ENCODE measurements around the gene CCDC88A.

The CCDC88A gene

GRCh38 chr2:55327470-55328230, 92.0 kb downstream of the CCDC88A start:
- Mint-ChIP-seq H3K9me3 (peaks cover 3% of the 10 kb centered on the region), H3K27ac (no peak overlapping the region), H3K4me1 (no peaks in the 10 kb centered on the region), H3K36me3 (ENCODE audit: low read depth) (peaks cover 63% of the 10 kb centered on the region), H3K27me3 (ENCODE audit: low read depth) (no peaks in the 10 kb centered on the region), H3K4me3 (no peak overlapping the region)
- TF ChIP-seq, protein P1, sequence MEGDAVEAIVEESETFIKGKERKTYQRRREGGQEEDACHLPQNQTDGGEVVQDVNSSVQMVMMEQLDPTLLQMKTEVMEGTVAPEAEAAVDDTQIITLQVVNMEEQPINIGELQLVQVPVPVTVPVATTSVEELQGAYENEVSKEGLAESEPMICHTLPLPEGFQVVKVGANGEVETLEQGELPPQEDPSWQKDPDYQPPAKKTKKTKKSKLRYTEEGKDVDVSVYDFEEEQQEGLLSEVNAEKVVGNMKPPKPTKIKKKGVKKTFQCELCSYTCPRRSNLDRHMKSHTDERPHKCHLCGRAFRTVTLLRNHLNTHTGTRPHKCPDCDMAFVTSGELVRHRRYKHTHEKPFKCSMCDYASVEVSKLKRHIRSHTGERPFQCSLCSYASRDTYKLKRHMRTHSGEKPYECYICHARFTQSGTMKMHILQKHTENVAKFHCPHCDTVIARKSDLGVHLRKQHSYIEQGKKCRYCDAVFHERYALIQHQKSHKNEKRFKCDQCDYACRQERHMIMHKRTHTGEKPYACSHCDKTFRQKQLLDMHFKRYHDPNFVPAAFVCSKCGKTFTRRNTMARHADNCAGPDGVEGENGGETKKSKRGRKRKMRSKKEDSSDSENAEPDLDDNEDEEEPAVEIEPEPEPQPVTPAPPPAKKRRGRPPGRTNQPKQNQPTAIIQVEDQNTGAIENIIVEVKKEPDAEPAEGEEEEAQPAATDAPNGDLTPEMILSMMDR (IDR thresholded peaks at IDR 0.05; ENCODE audit: unreplicated experiment in 3 of 3): no peak

DNA sequence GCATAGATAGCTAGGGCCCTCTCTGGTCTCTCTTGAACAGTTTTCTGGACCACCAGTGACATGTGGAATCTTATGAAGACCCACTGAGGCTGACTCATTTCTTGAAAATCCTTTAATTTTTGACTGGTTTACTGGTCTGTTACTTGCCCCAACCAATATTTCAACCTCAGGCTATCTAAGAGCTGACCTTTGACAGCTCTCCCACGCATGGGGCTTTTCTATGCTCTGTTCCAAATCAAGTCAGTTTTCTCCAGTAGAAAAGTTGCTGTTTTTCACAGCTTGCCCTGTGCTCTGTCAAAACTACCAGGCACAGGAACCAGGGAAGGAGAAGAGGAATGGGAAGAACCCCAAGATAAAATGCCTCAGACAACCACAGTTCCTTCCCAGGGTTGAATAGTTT, 104.7 kb downstream of the CCDC88A start:
- Mint-ChIP-seq H3K36me3 (ENCODE audit: low read depth) (peaks cover 61% of the 10 kb centered on the region), H3K9me3 (no peaks in the 10 kb centered on the region), H3K27ac (no peak overlapping the region), H3K4me3 (no peak overlapping the region), H3K27me3 (ENCODE audit: low read depth) (no peaks in the 10 kb centered on the region), H3K4me1 (no peaks in the 10 kb centered on the region)
- TF ChIP-seq, protein P1 (IDR thresholded peaks at IDR 0.05; ENCODE audit: unreplicated experiment in 3 of 3): no peak

DNA sequence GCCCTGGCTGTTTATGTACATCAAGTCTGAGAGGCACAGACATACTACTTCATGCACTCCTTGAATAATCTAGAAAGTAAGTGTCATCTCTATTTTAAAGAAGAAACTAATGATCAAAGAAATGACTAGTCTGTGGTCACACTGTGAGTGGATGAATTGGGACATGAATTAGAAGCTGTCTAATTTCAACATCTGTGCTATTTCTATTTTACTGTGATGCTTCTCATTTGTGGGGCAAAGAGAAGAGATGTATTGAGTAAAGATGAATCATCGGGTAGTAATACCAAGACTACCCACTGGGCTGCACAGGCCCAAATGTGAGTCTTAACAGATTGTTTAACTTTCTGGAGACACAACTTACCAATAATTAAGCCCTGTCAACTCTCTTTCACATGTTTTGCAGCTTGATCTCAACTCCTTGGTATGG, 108.2 kb downstream of the CCDC88A start:
- H3K27ac Mint-ChIP-seq: no peak overlapping the region
- H3K4me3 Mint-ChIP-seq: no peak overlapping the region
- TF ChIP-seq, protein P1 (IDR thresholded peaks at IDR 0.05; ENCODE audit: unreplicated experiment in 3 of 3): no peak

GRCh38 chr2:55309446-55309845, 110.2 kb downstream of the CCDC88A start:
- H3K27ac Mint-ChIP-seq: no peak overlapping the region
- TF ChIP-seq, protein P1 (IDR thresholded peaks at IDR 0.05; ENCODE audit: unreplicated experiment in 3 of 3): no peak
- no peak overlapping the region for H3K4me3 Mint-ChIP-seq
- H3K27me3 Mint-ChIP-seq (ENCODE audit: low read depth): no peaks in the 10 kb centered on the region
- no peaks in the 10 kb centered on the region for H3K9me3 Mint-ChIP-seq
- peaks cover 49% of the 10 kb centered on the region for H3K36me3 Mint-ChIP-seq (ENCODE audit: low read depth)
- H3K4me1 Mint-ChIP-seq: no peaks in the 10 kb centered on the region

More for the DNA sequence above, 108.2 kb downstream of the CCDC88A start:
- Mint-ChIP-seq H3K9me3 (no peaks in the 10 kb centered on the region), H3K36me3 (ENCODE audit: low read depth) (peaks cover 55% of the 10 kb centered on the region), H3K27me3 (ENCODE audit: low read depth) (no peaks in the 10 kb centered on the region), H3K4me1 (no peaks in the 10 kb centered on the region)

DNA sequence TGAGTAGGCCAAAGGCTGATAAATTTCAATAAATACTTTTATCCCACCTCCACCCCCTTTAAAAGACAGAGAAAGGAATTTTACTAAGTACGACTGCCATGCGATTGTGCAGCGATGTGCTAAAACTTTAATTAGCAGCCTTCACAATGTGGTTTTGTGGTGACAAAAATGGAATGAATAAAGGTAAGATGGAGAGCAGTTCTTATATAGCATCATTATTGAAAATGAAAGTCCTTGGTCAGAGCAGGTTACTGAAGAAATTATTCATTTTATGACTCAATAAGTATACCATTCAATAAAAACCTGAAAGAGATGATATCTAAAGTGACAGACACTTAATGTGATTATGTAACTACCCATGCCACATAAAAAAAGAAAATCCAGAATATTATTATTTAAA, 117.4 kb downstream of the CCDC88A start:
- Mint-ChIP-seq H3K27me3 (ENCODE audit: low read depth) (no peaks in the 10 kb centered on the region), H3K4me1 (no peaks in the 10 kb centered on the region), H3K9me3 (no peaks in the 10 kb centered on the region), H3K27ac (no peak overlapping the region), H3K4me3 (no peak overlapping the region), H3K36me3 (ENCODE audit: low read depth) (peaks cover 25% of the 10 kb centered on the region)
- TF ChIP-seq, protein P1 (IDR thresholded peaks at IDR 0.05; ENCODE audit: unreplicated experiment in 3 of 3): no peak

GRCh38 chr2:55301277-55301676, 118.4 kb downstream of the CCDC88A start:
- H3K27me3 Mint-ChIP-seq (ENCODE audit: low read depth): no peaks in the 10 kb centered on the region
- TF ChIP-seq, protein P1 (IDR thresholded peaks at IDR 0.05; ENCODE audit: unreplicated experiment in 3 of 3): no peak
- H3K4me3 Mint-ChIP-seq: no peak overlapping the region
- H3K36me3 Mint-ChIP-seq (ENCODE audit: low read depth): peaks cover 25% of the 10 kb centered on the region
- H3K9me3 Mint-ChIP-seq: no peaks in the 10 kb centered on the region
- no peak overlapping the region for H3K27ac Mint-ChIP-seq
- no peaks in the 10 kb centered on the region for H3K4me1 Mint-ChIP-seq

Measured in nephron (organoid).